ENCODE results near the gene PET100.

PET100 gene

DNA sequence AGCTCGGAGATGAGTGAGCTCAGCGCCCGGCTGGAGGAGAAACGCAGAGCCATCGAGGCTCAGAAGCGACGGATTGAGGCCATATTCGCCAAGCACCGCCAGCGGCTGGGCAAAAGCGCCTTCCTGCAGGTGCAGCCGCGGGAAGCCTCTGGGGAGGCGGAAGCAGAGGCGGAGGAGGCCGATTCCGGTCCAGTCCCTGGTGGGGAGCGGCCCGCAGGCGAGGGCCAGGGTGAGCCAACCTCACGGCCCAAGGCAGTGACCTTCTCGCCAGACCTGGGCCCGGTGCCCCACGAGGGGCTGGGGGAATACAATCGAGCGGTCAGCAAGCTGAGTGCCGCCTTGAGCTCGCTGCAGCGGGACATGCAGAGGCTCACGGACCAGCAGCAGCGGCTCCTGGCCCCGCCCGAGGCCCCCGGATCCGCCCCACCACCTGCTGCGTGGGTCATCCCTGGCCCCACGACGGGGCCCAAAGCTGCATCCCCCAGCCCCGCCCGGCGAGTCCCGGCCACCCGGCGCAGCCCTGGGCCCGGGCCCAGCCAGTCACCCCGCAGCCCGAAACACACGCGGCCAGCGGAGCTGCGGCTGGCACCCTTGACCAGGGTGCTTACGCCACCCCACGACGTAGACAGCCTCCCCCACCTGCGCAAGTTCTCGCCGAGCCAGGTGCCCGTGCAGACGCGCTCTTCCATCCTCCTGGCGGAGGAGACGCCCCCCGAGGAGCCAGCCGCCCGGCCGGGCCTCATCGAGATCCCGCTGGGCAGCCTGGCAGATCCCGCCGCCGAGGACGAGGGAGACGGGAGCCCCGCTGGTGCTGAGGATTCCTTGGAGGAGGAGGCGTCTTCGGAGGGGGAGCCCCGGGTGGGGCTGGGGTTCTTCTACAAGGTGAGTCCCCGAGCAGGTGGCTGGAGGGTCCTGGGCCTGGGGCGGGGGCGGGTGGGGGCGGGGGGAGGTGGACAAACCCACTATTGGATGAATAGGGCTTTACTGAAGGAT, 17.0 kb upstream of the PET100 start:
- FAIRE-seq = no peak

DNA sequence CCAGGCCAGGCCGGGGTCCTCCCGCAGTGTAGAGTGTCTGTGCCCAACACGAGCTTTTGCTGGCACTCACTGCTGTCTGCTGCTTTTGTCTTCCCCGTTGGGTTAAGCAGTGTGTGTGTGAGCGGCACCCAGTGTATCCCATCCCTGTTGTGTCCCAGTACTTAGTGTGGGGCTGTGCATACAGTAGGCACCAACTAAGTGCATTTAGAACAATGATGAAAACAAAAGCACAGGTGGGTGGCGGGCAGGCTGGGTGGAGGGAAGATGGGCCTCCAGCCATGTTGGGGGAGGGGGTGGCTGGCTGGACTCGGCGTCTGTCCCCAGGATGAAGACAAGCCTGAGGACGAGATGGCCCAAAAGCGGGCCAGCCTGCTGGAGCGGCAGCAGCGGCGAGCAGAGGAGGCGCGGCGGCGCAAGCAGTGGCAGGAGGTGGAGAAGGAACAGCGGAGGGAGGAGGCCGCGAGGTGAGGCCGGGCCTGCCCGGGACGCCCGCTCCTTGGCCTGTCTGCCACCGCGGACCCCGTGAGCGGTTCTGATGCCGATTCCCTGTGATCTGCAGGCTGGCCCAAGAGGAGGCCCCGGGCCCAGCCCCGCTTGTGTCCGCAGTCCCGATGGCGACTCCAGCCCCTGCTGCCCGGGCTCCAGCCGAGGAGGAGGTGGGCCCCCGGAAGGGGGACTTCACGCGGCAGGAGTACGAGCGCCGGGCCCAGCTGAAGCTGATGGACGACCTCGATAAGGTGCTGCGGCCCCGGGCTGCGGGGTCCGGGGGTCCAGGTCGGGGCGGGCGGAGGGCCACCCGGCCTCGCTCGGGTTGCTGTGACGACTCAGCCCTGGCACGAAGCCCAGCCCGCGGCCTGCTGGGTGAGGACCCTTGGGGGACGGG, 14.5 kb upstream of the PET100 start:
- FAIRE-seq = no peak

DNA sequence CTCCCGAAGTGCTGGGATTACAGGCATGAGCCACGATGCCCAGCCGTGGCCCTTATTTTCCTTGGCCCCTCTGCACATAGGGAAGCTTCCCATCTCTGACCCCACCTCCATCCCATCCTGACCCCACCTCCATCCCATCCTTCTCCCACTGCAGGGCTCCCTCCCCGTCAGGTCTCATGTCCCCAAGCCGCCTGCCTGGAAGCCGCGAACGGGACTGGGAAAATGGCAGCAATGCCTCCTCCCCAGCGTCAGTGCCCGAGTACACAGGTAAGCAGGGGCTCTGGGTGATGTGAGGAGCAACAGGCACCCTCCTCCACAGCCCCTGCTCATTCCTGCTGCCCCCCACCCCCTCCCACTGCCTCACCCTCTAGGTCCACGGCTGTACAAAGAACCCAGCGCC, 12.4 kb upstream of the PET100 start:
- no peak for FAIRE-seq

DNA sequence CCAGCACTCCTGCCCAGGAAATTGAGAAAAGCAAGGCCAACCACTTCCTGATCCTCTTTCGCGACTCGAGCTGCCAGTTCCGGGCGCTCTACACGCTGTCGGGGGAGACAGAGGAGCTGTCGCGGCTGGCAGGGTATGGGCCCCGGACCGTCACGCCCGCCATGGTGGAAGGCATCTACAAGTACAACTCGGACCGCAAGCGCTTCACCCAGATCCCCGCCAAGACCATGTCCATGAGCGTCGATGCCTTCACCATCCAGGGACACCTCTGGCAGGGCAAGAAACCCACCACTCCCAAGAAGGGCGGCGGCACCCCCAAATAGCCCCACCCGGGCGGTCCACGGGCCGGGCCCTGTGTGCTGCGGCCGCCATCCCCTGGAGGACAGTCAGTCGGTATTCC, 11.9 kb upstream of the PET100 start:
- FAIRE-seq = no peak

DNA sequence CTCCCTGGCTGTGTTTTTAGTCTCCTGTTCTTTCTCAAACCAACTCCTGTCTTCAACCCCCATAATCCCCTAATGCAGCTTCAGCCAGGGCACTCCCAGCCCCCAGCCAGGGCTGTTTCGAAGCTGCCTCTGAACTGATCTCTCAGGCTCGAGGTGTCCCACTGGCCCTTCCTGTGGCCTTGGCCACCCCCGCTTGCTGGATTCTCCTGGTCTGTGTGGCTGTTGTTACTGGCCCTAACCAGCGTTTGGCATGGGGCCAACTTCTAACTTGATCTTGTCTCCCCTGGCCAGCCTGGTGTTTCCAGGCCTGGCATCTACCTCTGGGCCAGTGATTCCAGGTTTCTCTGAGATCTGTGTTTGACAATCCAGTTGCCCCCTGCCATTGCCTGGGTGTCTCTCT, 11.2 kb upstream of the PET100 start:
- no peak for FAIRE-seq

DNA sequence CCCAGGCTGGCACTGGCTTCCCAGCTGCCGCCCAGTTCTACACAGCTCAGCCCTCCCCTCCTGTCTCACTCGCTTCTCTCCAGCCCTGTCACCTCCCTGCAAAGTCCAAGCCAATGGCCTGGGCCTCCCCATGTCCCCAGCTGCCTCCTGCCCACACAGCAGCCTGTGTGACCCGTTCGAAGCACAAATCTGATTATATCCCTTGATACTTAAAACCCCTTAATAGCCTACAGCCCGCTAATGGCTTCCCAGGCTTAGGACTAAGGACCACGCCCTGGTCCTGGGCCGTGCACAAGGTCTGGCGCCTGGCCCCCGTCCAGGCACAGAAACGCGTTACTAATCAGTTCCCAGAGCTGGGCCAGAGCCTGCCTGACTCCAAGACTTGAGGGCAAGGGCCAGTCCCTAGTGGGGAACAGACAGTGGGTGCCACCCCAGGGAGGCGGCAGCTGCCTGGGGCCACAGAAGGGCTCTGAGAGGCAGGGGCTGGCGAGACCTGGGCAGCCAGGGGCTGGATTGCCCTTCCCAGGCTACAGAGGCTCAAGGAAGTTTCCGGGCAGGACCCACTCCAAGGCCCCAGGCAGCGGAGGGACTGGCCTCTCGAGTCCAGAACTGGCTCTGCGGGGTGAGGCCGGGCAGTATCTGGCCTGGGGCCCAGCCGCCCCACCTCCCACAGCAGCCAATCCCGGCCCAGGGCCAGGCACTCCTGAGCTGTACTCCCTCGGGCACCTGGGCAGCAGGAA, 10.7 kb upstream of the PET100 start:
- FAIRE-seq = no peak

DNA sequence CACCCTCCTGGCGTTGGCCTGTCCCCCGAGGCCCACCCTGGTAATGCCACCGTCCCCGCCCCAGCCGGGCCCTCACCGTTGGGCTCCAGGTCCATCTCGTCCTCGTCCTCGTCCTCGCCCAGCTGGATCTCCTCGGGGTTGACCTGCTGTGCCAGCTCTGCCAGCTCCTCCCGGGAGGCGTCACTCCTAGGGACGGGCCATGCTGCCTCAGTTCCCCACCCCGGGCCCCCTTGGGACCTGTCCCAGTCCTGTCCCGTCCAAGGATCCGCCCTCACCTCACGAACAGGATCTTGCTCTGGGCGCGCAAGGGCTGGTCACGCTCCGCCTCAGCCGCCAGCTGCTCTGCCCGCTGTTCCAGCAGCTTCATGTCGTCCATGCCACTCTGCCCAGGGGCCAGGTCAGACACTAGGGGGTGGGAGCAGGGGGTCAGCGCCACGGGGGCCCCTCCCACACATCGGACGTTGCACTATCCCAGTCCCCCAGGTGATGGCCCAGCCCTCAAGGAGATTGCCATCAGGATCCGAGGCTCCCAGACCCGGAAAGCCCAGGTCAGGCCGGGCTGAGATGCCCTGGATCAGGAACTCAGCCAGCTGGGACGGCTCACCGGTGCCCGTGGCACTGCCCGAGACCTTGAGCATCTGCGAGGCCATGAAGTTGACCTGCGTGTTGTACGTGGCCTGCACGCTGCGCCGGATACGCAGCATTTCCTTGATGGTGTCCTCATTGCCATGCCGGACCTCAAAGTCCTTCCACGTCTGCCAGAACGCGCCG, 9.7 kb upstream of the PET100 start:
- FAIRE-seq = no peak

DNA sequence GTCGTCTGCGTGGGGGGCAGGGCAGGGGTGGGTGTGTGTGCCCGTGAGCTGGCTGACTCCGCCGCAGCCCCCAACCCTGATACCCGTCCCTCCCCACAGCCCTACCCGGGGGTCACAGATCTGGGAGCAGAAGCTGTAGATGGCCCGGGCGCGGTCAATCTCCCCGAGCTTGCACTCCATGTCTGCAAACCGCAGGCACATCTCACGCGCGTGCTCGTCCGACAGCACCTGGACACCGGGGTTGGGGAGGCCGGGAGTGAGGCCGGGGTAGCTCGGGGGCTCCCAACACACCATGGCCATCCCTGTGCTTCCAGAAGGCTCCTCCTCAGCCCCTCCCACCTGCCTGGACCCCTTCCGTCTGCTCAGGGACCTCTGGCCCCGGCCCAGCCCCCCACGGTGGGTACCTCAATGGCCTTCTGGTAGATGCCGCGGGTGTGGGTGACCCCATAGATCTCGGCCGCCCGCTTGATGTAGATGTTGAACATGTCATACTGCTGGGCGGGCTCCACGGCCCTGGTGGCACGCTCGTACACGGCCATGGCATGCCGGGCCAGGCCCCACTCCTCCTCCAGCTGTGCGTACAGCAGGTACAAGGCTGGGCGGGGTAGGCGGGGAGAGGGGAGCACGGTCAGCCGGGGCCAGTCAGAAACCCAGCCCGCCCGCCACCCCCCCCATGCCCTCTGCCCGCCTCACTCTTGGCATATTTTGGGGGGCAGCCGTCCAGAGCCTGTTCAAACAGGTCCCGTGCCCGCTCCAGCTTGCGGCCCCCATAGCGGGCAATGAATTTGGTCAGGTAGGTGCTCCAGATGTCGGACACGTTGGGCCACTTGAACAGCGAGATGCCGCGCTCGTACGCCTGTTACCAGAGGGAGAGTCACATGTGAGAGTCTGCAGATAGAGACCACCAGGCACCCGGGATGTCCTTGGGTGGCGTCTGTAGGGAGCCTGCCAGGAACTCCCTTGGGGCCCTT, 8.9 kb upstream of the PET100 start:
- no peak for FAIRE-seq

DNA sequence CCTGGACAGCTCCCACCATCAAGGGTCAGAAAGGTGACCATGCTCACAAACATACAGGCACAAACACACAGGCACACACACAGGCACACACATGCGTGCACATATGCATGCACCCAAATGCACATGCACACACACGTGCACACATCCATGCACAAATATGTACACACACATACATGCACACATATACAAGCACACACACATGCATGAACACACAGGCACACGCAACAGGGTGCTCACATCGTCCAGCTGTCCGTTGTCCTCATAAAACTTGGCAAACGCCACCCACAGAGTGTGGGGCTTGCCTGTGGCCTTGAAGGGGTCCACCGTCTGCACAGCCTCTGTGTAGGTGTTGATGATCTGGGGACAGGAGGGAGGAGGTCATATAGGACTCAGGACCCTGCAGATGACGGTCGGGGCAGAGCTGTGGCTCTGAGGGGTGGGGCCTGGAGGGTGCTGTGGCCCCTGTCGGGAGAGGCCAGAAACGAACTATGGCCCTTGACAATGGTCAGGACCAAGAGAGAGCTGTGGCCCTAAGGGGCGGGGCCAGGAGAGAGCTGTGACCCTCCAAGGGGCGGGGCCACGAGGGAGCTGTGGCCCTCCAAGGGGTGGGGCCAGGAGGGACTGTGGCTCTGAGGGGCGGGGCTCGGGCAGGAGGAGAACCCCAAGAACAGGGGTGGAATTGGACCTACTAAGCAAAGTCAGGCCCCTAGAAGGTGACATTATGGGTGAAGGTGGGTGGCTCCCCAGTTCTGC, 6.5 kb upstream of the PET100 start:
- no peak for FAIRE-seq

DNA sequence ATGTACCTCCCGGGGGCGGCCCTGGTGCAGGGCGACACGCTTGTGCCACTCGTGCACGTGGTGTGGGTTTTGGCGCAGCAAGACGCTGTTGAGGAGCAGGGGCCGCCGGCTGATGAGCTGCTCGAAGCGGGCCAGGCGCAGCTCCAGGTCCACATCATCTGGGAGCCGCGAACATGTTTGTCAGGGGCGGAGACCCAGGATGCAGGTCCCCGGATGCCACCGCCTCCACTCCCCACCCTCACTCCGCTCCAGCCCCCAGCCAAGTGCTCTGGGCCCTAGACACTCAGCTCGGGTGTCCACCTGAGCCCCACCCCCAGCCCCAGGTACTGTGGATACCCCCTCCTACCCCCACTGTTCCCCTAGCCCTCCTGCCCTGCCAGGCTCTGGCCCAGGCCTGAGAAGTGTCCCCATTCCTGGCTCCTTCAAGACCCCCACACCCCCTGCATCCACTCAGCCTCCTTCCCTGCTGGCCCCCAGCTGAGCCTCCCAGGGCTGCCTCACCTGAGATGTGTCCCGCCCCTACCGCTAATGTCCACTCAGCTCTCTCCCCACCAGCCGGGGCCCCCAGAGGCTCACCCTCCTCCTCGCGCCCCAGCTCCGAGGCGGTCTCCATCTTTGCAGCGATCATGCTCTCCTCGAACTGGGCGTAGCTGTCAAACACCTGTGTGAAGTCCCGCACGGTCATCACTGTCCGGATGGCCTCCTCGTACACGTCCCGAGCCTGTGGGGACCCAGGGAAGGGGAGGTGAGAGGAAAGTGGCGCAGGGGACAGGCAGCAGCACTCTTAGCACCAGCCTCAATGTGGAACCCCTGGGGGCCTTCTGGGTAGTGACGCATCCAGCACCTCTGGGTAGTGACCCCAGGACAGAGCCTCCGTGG, 5.6 kb upstream of the PET100 start:
- no peak for FAIRE-seq

DNA sequence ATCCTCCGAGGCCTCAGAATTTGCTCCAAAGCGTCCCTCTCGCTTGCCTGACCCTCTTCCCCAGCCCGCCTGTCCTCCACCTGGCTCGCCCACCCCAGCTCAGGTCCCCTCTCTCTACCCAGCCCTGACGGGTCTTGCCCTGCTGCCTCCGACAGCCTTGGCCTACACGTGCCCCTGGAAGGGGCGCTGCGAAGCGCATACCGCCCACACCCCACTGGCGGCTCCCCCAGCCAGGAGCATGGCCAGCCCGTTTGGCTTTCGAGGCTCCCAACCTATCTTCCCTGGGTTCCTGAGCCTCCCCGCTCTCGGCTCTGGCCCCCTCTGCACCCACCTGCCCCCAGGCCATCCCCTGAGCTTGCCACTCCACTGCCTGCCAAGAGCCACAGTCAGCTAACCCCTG, 4.8 kb upstream of the PET100 start:
- FAIRE-seq = no peak

DNA sequence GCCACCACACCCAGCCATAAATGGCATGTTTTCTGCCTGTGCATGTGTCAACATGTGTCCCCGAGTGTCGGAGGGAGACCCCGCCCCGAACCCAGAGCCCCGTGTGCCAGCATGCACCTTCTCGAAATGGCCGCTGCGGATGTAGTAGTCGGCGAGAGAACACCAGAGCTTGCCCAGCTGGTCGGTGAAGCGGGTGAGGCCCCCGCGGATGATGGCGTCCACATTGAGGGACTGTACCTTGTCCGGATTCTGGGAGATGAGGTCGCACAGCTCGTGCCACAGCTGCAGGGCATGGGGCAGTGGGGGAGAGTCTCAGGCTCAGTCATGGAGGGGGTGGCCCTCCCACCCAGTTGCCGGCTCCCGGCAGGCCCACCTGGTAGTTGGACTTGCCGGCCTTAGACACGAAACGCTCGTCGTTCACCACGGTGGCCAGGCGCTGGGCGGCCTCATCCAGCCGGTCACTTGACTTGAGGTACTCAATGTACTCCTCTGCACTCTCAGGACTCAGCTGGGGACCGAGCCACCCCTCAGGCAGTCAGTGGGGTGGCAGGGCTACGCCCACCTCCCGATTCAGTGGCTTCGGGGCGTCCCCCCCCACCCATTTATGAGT, 3.7 kb upstream of the PET100 start:
- FAIRE-seq = no peak

DNA sequence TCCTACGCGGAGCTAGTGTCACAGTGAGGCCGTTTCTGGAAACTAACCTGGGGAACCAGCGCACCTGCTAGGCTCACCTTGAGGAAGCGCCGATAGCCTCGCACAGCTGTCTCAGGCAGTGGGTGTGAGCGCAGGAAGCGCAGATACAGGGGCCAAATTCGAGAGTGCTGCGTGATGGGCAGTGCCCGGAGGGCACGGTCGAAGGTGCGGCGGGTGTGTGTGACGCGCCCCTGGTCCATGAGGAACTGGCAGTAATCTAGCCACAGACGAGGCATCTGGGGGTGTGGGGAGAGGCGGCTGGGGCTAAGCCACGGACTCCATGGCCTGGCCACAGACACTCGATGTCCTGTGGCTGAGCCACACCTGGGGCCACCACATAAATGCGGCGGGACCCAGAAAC, 2.4 kb upstream of the PET100 start:
- FAIRE-seq = no peak

DNA sequence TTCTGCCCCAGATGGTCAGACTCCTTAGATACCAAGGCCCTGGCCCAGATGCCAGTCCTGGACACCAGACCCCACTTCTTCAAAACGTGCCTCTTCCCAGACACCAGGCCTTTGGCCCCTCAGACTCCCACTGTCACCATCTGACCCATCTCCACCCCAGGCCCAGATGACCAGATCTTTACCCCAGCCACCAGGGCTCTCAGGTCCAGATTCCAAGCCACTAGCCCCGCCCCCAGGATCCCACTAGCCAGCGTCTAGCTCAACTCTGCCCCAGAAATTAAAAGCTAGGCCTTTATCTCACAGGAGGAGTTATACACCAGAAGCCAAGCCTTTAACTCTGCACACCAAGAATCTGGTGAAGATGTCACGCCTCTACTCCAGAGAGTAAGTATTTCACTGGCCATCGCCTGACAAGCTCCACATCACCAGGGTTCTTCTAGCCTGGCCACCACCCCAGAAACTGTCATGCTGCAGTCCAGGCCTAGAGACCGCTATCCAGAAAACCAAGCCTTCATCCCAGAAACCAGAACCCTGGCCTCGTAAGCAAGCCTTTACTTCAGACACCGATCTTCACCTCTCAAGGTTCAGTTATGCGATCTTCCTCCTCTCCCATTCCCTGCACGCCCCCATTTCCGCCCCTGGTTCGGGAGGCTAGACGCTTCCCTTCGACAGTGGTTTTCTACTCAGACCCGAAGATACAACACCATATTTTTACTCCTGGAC, 843 bp upstream of the PET100 start:
- no peak for FAIRE-seq

DNA sequence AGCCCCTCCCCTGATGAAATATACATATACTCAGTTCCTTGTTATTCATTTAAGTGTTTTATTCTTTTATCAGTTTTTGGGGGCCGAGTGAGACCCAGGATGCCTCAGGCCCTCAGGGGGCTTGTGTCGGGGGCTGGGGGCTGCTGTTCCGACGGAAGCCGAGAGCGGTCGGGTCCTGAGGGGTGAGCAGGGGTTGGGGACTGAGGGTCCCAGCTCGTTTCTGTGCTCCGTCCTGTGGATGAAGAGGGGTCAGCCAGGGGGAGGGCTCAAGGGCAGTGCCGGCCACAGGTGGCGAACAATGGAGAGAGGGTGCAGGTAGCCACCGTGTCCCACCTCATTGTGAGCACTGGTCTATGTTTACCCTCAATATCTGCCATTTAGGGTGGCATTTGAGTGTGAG, 2.0 kb downstream of the PET100 start:
- no peak for FAIRE-seq

DNA sequence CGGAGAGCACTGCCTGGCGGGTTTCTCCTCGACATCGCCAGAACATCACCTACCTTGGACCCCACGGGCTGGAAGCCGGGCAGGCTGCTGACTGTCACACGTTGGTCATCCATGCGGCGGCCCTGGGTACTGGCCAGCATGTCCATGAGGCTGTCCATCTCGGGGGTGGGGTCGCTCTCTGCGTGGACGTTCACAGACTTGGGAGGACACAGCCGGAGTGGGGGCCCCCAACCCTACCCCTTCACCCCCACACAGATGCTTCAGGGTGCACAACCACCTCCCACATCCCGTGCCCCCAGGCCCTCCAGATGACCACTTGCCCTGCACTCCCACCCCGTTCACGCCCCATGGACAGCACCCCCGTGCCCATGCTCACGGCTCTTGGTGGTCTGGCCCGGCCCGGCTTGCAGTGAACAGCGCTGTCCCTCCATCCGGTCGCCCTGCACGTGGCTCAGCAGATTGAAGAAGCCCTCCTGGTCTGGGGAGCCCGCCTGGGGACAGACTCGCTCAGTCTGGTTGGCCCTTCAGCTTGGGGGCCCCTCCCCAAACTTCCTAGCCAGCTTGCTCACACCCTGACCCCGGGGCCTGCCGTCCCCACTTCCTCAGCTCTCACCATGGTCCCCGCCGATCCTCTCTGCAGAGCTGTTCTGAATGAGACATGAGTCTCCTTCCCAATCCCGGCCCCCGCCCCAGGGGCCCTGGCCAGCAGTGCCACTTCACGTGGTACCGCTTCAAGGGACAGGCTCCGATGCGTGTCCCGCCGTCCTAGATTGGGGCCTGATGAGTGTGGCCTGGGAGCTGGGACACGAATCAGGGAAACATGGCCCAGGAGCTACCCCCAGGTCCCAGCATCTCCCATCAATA, 3.0 kb downstream of the PET100 start:
- no peak for FAIRE-seq

DNA sequence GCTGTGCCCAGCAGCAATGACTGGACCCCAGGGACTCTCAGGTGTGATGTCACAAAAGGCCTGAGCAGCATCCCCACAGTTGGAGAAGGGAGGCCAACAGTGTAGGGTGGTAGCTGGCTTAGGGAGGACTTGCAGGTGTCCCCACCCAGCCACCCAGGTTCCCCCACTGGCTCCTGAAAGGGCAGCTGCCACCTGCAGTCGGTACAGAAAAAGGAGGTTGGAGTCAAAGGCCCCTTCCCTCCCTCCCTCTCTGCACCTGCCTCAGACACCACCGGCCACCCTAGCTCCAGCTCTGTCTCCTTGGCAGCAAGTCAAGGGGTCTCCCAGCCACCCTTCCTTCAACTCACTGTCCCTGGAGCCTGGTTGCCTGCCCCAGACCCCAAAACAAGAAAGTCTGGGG, 4.1 kb downstream of the PET100 start, which contains the start of gene PCP2:
Gene PCP2 (minus strand): TSS at position 22 of the 400 bp plus-strand sequence. CDS start 262 bp downstream, outside the sequence.
- no peak for FAIRE-seq
